ENCODE measurements around the gene PRKAR1B. TPM values are rescaled to one million over a fixed set of nuclear protein-coding genes. Genes with fewer than 3 reads are reported as not detected.
A peak's percentile ranks its signal among the peaks of the same experiment; 100 is the strongest.

PRKAR1B gene
- total RNA-seq, 1 donor from 2014 or later: 21.7 TPM

GRCh38 chr7:765383-765782 is 38.3 kb upstream of the PRKAR1B start:
- Mint-ChIP-seq H3K4me1 (ENCODE audit: unreplicated experiment) (no peaks in the 10 kb centered on the region), H3K4me3 (ENCODE audit: unreplicated experiment) (no peak overlapping the region), H3K27ac (ENCODE audit: unreplicated experiment) (no peak overlapping the region), H3K27me3 (ENCODE audit: unreplicated experiment) (peaks cover 7% of the 10 kb centered on the region), H3K36me3 (ENCODE audit: low read depth, unreplicated experiment) (peaks cover 24% of the 10 kb centered on the region), H3K9me3 (ENCODE audit: unreplicated experiment) (no peaks in the 10 kb centered on the region)
- DNase-seq (ENCODE audit: low spot score): no peak
- TF ChIP-seq CTCF (IDR thresholded peaks at IDR 0.05; ENCODE audit: unreplicated experiment): no peak

- Mint-ChIP-seq H3K9me3 (ENCODE audit: unreplicated experiment) (no peaks in the 10 kb centered on the region), H3K36me3 (ENCODE audit: low read depth, unreplicated experiment) (peaks cover 33% of the 10 kb centered on the region), H3K27ac (ENCODE audit: unreplicated experiment) (no peak overlapping the region), H3K27me3 (ENCODE audit: unreplicated experiment) (peaks cover 7% of the 10 kb centered on the region), H3K4me3 (ENCODE audit: unreplicated experiment) (no peak overlapping the region), H3K4me1 (ENCODE audit: unreplicated experiment) (peaks cover 8% of the 10 kb centered on the region)
- TF ChIP-seq CTCF (IDR thresholded peaks at IDR 0.05; ENCODE audit: unreplicated experiment): no peak
- DNase-seq (ENCODE audit: low spot score): no peak
Observed at GRCh38 chr7:763762-764161, 36.7 kb upstream of the PRKAR1B start.

GRCh38 chr7:762885-763284 is 35.8 kb upstream of the PRKAR1B start:
- Mint-ChIP-seq H3K4me1 (ENCODE audit: unreplicated experiment) (peaks cover 10% of the 10 kb centered on the region), H3K4me3 (ENCODE audit: unreplicated experiment) (no peak overlapping the region), H3K36me3 (ENCODE audit: low read depth, unreplicated experiment) (peaks cover 38% of the 10 kb centered on the region), H3K9me3 (ENCODE audit: unreplicated experiment) (no peaks in the 10 kb centered on the region), H3K27ac (ENCODE audit: unreplicated experiment) (no peak overlapping the region), H3K27me3 (ENCODE audit: unreplicated experiment) (peaks cover 7% of the 10 kb centered on the region)
- no peak for TF ChIP-seq CTCF (IDR thresholded peaks at IDR 0.05; ENCODE audit: unreplicated experiment)
- no peak for DNase-seq (ENCODE audit: low spot score)

- Mint-ChIP-seq H3K36me3 (ENCODE audit: low read depth, unreplicated experiment) (peaks cover 34% of the 10 kb centered on the region), H3K9me3 (ENCODE audit: unreplicated experiment) (no peaks in the 10 kb centered on the region), H3K4me1 (ENCODE audit: unreplicated experiment) (peaks cover 16% of the 10 kb centered on the region), H3K27ac (ENCODE audit: unreplicated experiment) (no peak overlapping the region), H3K4me3 (ENCODE audit: unreplicated experiment) (no peak overlapping the region), H3K27me3 (ENCODE audit: unreplicated experiment) (peaks cover 3% of the 10 kb centered on the region)
- TF ChIP-seq CTCF (IDR thresholded peaks at IDR 0.05; ENCODE audit: unreplicated experiment): no peak
- DNase-seq (ENCODE audit: low spot score): no peak
Observed at GRCh38 chr7:761631-762030, 34.5 kb upstream of the PRKAR1B start.

- Mint-ChIP-seq H3K4me1 (ENCODE audit: unreplicated experiment) (peaks cover 16% of the 10 kb centered on the region), H3K4me3 (ENCODE audit: unreplicated experiment) (peak overlapping the region; percentile 62), H3K9me3 (ENCODE audit: unreplicated experiment) (no peaks in the 10 kb centered on the region), H3K27ac (ENCODE audit: unreplicated experiment) (no peak overlapping the region), H3K27me3 (ENCODE audit: unreplicated experiment) (peaks cover 3% of the 10 kb centered on the region), H3K36me3 (ENCODE audit: low read depth, unreplicated experiment) (peaks cover 30% of the 10 kb centered on the region)
- DNase-seq (ENCODE audit: low spot score): no peak
- no peak for TF ChIP-seq CTCF (IDR thresholded peaks at IDR 0.05; ENCODE audit: unreplicated experiment)
Observed at GRCh38 chr7:761101-761500, 34.0 kb upstream of the PRKAR1B start.

Data from endothelial cell (in vitro differentiated cells).